Islet precursor cell (in vitro differentiated cells): ENCODE data around the gene MTNR1B.

Experiments used
- DNase-seq: peaks from one replicate; pipeline ENCODE4 v3.0.0-alpha.2; 2018

MTNR1B gene

GRCh38 chr11:92978271-92979111 is 9.0 kb downstream of the MTNR1B start:
- DNase-seq, result no peak

DNA sequence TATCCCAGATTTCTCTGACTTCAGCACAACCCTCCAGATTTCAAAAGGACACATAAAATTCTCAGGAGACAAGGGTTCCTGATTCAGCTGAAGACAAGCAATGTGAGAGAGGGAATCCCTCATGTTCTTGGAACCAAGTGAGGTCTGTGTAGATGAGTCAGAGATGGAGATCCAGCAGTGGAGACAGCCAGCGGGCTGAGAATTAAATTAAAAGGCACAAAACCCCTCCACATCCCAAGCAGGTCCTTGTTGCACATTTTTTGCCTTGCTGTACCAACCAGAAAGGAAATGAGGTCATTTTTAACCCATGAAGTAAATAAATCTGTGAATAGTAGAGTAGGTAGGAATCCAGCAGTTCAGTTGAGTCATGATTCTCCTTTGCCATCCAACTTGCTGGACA is 9.7 kb downstream of the MTNR1B start:
- DNase-seq, result no peak

GRCh38 chr11:92980312-92980711 is 10.9 kb downstream of the MTNR1B start:
- DNase-seq, result no peak

- DNase-seq, result no peak
Measured at GRCh38 chr11:92981508-92982043, 12.1 kb downstream of the MTNR1B start.

DNA sequence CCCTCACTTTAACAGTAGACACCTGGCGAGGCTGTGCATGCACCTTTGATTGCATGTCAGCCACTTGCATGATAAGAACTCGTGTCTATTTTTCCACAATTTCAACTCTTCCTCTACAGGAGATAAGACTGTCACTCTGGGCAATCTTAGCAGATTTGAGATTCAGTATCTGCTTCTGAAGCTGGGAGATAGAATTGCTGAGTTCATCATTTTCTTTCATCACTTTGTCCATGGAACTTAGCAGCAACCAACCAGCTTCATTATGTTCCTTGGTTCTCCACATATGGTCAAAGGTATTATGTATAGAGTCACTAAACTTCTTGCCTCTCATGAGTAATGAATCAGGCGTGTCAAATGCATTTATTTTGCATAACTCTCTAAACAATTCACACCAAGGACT is 17.1 kb downstream of the MTNR1B start:
- no peak for DNase-seq

DNA sequence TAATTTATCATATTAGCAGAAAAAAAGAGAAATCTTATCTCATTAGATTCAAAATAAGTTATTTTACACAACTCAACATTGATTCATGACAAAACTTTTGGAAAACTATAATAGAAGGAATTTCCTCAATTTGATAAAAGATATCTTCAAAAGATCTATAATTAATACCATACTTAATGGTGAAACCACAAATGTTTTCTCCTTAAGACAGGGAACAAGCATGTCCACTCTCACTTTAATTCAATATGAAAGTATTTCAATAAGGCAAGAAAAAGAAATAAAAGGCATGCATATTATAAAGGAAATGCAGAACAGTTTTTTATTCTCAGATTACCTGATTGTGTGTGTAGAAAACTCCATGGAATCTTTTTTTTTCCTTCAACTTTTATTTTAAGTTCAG is 23.6 kb downstream of the MTNR1B start:
- DNase-seq, result no peak

DNA sequence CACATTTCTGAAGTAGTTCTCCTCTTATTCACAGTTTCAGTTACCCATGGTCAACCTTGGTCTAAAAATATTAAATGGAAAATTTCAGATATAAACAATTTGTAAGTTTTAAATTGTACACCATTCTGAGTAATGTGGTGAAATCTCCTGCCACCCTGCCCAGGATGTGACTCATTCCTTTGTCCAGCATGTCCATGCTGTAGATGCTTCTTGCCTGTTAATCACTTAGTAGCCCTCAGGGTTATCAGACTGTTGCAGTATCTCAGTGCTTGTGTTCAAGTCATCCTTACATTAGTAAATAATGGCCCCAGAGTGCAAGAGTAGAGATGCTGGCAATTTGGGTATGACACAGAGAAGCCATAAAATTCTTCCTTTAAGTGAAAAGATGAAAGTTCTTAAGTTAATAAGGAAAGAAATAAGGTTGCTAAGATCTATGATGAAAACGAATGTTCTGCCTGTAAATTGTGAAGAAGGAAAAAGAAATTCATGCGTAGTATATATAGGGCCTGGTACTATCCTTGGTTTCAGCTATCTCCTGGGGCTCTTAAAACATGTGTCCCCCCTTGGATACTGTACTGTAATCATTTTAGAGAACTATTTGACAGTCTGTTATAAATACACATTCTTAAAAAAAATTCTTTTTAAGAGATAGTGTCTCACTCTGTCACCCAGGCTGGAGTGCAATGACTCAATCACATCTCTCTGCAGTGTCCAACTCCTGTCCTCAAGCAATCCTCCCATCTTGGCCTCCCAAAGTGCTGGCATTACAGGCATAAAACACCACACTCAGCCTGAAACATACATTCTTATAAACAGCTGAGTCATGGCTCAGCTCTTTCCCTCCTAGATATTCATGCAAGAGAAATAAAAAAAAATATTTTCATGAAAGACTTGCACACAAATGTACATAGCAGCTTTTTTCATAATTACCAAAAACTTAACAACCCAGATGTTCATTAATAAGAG is 31.3 kb downstream of the MTNR1B start:
- peak; percentile 65 for DNase-seq

DNA sequence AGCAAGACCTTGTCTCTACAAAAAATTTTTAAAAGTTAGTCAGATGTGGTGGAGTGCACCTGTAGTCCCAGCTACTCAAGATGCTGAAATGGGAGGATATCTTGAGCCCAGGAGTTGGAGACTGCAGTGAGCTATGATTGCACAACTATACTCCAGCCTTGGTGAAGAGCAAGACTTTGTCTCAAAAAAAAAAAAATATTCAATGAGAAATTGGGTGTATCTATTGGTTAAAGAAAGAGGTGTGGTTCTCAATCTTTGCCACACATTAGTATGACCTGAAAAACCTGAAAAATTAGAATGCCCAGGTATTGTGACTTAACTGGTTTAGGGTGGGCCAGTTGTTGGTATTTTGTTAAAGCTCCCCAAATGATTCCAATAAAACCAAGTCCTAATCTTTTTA is 32.4 kb downstream of the MTNR1B start:
- no peak for DNase-seq

DNA sequence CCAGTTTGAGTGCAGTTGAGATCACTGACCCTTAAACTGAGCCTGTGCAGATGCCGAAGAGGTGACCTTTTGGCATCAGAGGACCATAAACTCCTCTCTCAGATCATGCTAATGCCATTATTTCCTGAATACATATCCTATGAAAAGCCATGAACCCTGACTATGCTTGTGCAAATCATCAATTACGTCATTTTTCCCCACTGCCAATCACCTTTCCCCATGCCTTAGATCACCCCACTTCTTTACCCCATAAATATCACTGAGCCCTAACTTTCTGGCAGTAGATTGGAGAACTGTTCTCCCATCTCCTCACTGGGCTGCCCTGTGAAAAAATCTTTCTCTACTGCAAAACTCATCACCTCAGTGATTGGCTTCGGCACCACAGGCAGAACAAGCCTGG is 32.9 kb downstream of the MTNR1B start:
- no peak for DNase-seq

DNA sequence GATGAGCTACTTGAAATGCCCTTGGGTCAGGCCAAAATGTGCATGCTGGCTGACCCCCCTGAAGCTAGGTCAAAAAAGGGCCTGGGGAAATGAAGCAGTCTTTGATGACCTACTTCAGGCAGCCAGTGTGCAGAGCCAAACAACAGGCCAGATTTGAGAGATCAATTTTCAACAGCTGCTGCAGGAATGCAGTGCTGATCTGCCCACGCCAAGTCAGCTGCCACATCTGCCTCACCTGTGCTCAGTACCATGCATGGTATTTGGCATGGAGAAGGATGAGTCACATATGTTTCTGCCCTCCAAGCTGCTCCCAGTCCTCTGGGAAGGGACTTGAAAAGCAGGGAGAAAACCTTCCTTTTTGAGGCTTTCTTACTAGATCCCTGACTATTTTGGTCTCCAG is 35.8 kb downstream of the MTNR1B start:
- no peak for DNase-seq

- DNase-seq, result no peak
Measured at GRCh38 chr11:93013646-93014045, 44.2 kb downstream of the MTNR1B start.

DNA sequence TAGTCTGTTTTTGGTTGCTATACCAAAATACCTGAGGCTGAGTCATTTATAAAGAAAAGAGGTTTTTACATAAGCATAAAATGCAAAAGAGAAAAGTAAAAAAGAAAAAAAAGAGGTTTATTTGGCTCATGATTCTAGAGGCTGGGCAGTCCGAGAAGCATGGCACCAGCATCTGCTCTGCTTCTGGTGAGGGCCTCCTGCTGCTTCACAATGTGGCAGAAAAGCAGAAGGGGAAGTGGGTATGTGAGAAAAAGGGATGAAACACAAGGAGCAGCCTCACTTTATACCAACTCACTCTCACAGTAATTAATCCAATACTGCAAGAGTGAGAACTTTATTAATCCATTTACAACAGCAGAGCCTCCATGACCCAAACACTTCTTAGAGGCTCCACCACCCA is 47.1 kb downstream of the MTNR1B start:
- DNase-seq, result no peak

- DNase-seq, result peak; percentile 66
Measured at GRCh38 chr11:93017821-93018690, 48.6 kb downstream of the MTNR1B start.

- DNase-seq, result peak; percentile 63
Measured at GRCh38 chr11:93020248-93021046, 51.0 kb downstream of the MTNR1B start.

GRCh38 chr11:93024369-93024768 is 54.9 kb downstream of the MTNR1B start:
- no peak for DNase-seq

DNA sequence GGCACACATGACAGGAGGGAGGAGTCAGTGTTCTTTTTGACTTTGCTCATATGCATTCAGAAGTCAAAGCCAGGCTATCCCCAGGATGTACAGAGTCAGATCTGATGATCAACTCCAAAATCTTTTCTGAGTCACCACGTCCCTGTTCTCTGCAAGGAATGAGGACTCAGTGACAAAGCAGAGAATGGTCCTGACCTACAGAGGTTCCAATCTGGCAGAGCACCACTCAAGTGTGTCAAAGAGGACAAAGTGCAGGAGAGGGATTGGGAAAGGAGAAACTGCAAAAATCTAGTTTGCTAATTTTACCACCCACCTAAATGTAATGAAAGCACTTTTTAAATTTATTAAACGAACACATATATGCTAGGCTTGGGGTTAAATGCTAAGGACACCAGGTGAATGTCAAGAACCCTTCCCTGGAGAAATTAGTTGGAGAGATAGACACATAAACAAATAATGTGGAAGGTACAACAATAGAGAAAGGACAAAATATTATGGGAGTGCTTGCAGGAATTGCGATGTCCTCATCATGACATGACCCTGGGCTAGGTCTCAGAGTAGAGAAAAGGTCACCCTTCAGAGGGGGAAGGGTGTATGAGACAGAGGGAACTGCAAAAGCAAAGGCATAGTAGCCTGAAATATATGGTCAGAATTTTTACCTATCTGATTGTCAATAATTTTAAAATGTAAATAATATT is 56.3 kb downstream of the MTNR1B start:
- DNase-seq, result no peak

GRCh38 chr11:93028960-93029522 is 59.6 kb downstream of the MTNR1B start:
- DNase-seq, result no peak

GRCh38 chr11:93031386-93031785 is 61.9 kb downstream of the MTNR1B start:
- DNase-seq, result peak; percentile 61
